Measurements from ENCODE around the gene ZNF830.
A peak's percentile ranks its signal among the peaks of the same experiment; 100 is the strongest.

Gene ZNF830

DNA sequence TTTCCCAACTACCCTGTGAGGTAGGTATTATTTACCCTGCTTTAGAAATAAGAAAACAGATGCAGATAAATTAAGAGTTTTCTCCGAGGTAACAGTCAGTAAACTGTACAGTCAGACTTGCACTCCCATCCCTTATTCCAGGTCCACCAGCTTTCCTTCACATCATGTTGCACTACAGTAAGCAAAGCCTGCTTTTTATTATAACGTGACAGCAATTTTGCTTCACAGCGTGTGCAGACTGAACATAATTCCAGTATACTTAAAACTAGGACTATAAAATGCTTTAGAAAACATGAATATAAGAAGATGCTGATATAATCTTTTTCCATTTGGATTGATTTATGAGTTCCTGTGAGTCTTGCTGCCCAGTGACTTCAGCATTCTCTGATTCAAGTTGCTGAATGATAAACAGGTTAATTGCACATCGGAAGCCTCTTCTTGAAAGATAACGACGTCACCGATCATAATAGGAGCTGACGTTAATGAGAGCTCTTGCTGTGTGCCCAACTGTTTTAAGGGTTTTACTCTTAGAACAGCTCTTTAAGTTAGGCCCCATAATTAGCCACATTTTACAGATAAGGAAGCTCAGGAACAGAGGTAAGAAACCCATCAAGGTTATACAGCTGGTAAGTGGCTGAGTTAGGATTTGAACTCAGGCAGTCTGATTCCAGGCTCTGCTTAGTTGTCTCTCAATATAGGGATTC is 20.4 kb downstream of the ZNF830 start:
- H3K9ac ChIP-seq (ENCODE audit: low read length), result peak overlapping the region; percentile 95
- peak overlapping the region; percentile 98 for H3K4me2 ChIP-seq (ENCODE audit: low read length)
- H4K5ac ChIP-seq (ENCODE audit: low read length), result no peak overlapping the region
- WGBS (ENCODE audit: extremely low coverage, insufficient coverage, low lambda C conversion rate), result no CpG with 5 or more reads among the region's 8 CpGs
- peaks cover 19% of the 10 kb centered on the region for H3K79me2 ChIP-seq (ENCODE audit: control insufficient read depth, insufficient read depth, low read length)
- no peak overlapping the region for H2BK5ac ChIP-seq (ENCODE audit: low read length)
- H3K27ac ChIP-seq (ENCODE audit: low read depth, low read length), result peak overlapping the region; percentile 99
- peak overlapping the region; percentile 20 for H2BK15ac ChIP-seq (replicated peaks; ENCODE audit: low read depth)
- no peaks in the 10 kb centered on the region for H3K27me3 ChIP-seq (ENCODE audit: insufficient read depth, low read length, poor library complexity)
- H3K79me1 ChIP-seq (ENCODE audit: low read length), result peaks cover 10% of the 10 kb centered on the region
- no peak overlapping the region for H4K8ac ChIP-seq (ENCODE audit: low read depth, low read length)
- peak overlapping the region; percentile 97 for H3K18ac ChIP-seq (ENCODE audit: low read length)
- DNase-seq, result peak; percentile 28
- peak overlapping the region; percentile 96 for H3K56ac ChIP-seq (ENCODE audit: low read length)
- H2BK120ac ChIP-seq (ENCODE audit: low read depth, low read length), result no peak overlapping the region
- no peaks in the 10 kb centered on the region for H3K4me1 ChIP-seq (ENCODE audit: control insufficient read depth, low read depth, low read length)
- H3K4me3 ChIP-seq (ENCODE audit: low read length), result peak overlapping the region; percentile 75
- peak overlapping the region; percentile 15 for H3K23ac ChIP-seq (ENCODE audit: low read length)
- peak overlapping the region; percentile 36 for H3K4ac ChIP-seq (ENCODE audit: low read depth, low read length)
- peaks cover 3% of the 10 kb centered on the region for H3K36me3 ChIP-seq (ENCODE audit: control insufficient read depth, insufficient read depth, low read length)
- H2AK5ac ChIP-seq (ENCODE audit: low read length), result no peak overlapping the region

DNA sequence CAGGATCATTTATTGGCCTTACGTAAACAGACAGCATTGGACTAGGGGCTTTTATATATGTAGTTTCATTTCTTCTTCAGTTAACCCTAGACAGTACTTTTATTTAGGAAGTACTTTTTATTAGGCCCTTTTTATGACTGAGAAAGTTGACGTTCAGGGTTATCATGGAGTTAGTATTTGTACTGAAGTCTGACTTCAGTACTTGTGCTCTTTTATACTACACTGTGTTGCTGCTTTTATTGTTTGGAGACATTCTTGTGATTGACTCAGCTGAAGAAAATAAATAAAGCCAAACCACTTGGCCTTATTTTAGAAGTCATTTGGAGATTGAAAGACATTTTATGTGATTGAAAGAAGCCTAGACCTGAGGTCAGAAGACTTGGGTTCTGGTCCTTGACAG is 25.9 kb downstream of the ZNF830 start:
- no peaks in the 10 kb centered on the region for H3K4me1 ChIP-seq (ENCODE audit: control insufficient read depth, low read depth, low read length)
- H3K4me2 ChIP-seq (ENCODE audit: low read length), result no peak overlapping the region
- no peaks in the 10 kb centered on the region for H3K27me3 ChIP-seq (ENCODE audit: insufficient read depth, low read length, poor library complexity)
- H3K56ac ChIP-seq (ENCODE audit: low read length), result no peak overlapping the region
- H4K5ac ChIP-seq (ENCODE audit: low read length), result no peak overlapping the region
- peaks cover 14% of the 10 kb centered on the region for H3K36me3 ChIP-seq (ENCODE audit: control insufficient read depth, insufficient read depth, low read length)
- H3K79me1 ChIP-seq (ENCODE audit: low read length), result peaks cover 8% of the 10 kb centered on the region
- no peak for DNase-seq
- no peak overlapping the region for H2BK5ac ChIP-seq (ENCODE audit: low read length)
- H3K18ac ChIP-seq (ENCODE audit: low read length), result no peak overlapping the region
- H2BK15ac ChIP-seq (replicated peaks; ENCODE audit: low read depth), result no peak overlapping the region
- no peak overlapping the region for H3K4ac ChIP-seq (ENCODE audit: low read depth, low read length)
- H2BK120ac ChIP-seq (ENCODE audit: low read depth, low read length), result no peak overlapping the region
- H3K4me3 ChIP-seq (ENCODE audit: low read length), result no peak overlapping the region
- H3K79me2 ChIP-seq (ENCODE audit: control insufficient read depth, insufficient read depth, low read length), result peaks cover 7% of the 10 kb centered on the region
- no peak overlapping the region for H3K27ac ChIP-seq (ENCODE audit: low read depth, low read length)
- no CpG with 5 or more reads among the region's 2 CpGs for WGBS (ENCODE audit: extremely low coverage, insufficient coverage, low lambda C conversion rate)
- no peak overlapping the region for H3K23ac ChIP-seq (ENCODE audit: low read length)
- H3K9ac ChIP-seq (ENCODE audit: low read length), result no peak overlapping the region
- H4K8ac ChIP-seq (ENCODE audit: low read depth, low read length), result no peak overlapping the region
- H2AK5ac ChIP-seq (ENCODE audit: low read length), result no peak overlapping the region

DNA sequence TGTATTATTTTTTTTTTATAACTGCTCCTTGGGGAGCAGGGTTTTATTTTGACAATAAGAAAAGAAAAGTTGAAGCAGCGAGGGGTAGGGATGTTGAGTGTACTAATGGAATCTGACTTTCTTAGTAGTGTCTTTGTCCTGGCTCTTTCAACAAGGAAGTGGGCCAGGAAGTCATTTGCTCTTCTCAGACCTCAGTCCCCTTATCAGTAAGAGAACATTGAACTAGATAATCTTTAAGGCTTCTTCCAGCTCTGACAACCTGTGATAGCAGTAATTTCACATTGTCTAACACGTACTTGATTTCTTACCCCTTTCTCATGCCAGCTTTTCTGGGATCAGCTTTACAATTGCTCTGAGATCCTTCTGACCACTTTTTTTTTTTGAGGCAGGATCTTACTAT is 27.3 kb downstream of the ZNF830 start:
- Histone ChIP-seq H3K27ac (ENCODE audit: low read depth, low read length) (no peak overlapping the region), H2BK15ac (replicated peaks; ENCODE audit: low read depth) (no peak overlapping the region), H3K27me3 (ENCODE audit: insufficient read depth, low read length, poor library complexity) (no peaks in the 10 kb centered on the region), H3K36me3 (ENCODE audit: control insufficient read depth, insufficient read depth, low read length) (peaks cover 17% of the 10 kb centered on the region), H3K4me2 (ENCODE audit: low read length) (no peak overlapping the region), H3K4ac (ENCODE audit: low read depth, low read length) (no peak overlapping the region), H4K5ac (ENCODE audit: low read length) (no peak overlapping the region), H3K4me3 (ENCODE audit: low read length) (no peak overlapping the region), H2BK120ac (ENCODE audit: low read depth, low read length) (no peak overlapping the region), H3K79me2 (ENCODE audit: control insufficient read depth, insufficient read depth, low read length) (no peaks in the 10 kb centered on the region), H3K23ac (ENCODE audit: low read length) (no peak overlapping the region), H3K4me1 (ENCODE audit: control insufficient read depth, low read depth, low read length) (no peaks in the 10 kb centered on the region), H3K56ac (ENCODE audit: low read length) (no peak overlapping the region), H2AK5ac (ENCODE audit: low read length) (no peak overlapping the region), H3K79me1 (ENCODE audit: low read length) (peaks cover 1% of the 10 kb centered on the region), H3K18ac (ENCODE audit: low read length) (no peak overlapping the region), H3K9ac (ENCODE audit: low read length) (no peak overlapping the region), H4K8ac (ENCODE audit: low read depth, low read length) (no peak overlapping the region), H2BK5ac (ENCODE audit: low read length) (no peak overlapping the region)
- DNase-seq, result no peak
- no CpG with 5 or more reads among the region's 2 CpGs for WGBS (ENCODE audit: extremely low coverage, insufficient coverage, low lambda C conversion rate)

DNA sequence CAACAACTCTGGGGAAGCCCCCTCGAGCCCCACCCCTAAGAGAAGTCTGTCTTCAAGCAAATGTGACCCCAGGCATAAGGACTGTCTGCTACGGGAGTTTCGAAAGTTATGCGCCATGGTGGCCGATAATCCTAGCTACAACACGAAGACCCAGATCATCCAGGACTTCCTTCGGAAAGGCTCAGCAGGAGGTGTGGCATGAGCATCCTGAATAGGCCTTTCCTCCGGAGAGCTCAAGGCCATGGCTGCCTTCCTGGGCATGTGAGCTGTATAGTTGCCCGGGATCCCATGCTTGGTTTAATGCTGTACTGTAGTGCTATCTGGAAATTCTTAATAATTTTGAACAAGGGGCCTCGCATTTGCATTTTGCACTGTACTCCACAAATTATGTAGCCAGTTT is 28.1 kb downstream of the ZNF830 start:
- Histone ChIP-seq H4K5ac (ENCODE audit: low read length) (no peak overlapping the region), H3K79me2 (ENCODE audit: control insufficient read depth, insufficient read depth, low read length) (no peaks in the 10 kb centered on the region), H3K56ac (ENCODE audit: low read length) (no peak overlapping the region), H3K4me3 (ENCODE audit: low read length) (no peak overlapping the region), H2BK120ac (ENCODE audit: low read depth, low read length) (no peak overlapping the region), H3K9ac (ENCODE audit: low read length) (no peak overlapping the region), H3K36me3 (ENCODE audit: control insufficient read depth, insufficient read depth, low read length) (peaks cover 23% of the 10 kb centered on the region), H2BK5ac (ENCODE audit: low read length) (no peak overlapping the region), H3K27me3 (ENCODE audit: insufficient read depth, low read length, poor library complexity) (no peaks in the 10 kb centered on the region), H4K8ac (ENCODE audit: low read depth, low read length) (no peak overlapping the region), H2BK15ac (replicated peaks; ENCODE audit: low read depth) (no peak overlapping the region), H3K4ac (ENCODE audit: low read depth, low read length) (no peak overlapping the region), H3K18ac (ENCODE audit: low read length) (no peak overlapping the region), H2AK5ac (ENCODE audit: low read length) (no peak overlapping the region), H3K27ac (ENCODE audit: low read depth, low read length) (no peak overlapping the region), H3K4me1 (ENCODE audit: control insufficient read depth, low read depth, low read length) (no peaks in the 10 kb centered on the region), H3K4me2 (ENCODE audit: low read length) (no peak overlapping the region), H3K79me1 (ENCODE audit: low read length) (peaks cover 1% of the 10 kb centered on the region), H3K23ac (ENCODE audit: low read length) (no peak overlapping the region)
- DNase-seq, result no peak
- no CpG with 5 or more reads among the region's 10 CpGs for WGBS (ENCODE audit: extremely low coverage, insufficient coverage, low lambda C conversion rate)

DNA sequence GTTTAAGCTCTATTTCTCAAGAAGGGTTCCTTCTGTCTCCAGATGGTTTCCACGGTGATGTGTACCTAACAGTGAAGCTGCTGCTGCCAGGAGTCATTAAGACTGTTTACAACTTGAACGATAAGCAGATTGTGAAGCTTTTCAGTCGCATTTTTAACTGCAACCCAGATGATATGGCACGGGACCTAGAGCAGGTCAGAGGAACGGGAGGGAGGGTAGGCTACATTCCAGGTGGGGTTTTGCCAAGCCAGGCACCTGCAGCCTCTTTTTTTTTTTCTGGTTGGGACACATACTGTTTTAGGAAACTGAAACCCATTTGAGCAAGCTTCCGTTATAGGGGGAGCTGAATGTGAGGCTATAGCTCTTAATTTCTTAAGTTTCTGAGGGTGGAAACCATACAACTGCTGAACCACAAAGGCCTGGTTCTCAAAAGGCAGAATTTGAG is 29.6 kb downstream of the ZNF830 start:
- H3K18ac ChIP-seq (ENCODE audit: low read length), result no peak overlapping the region
- no peaks in the 10 kb centered on the region for H3K27me3 ChIP-seq (ENCODE audit: insufficient read depth, low read length, poor library complexity)
- H2AK5ac ChIP-seq (ENCODE audit: low read length), result no peak overlapping the region
- H3K56ac ChIP-seq (ENCODE audit: low read length), result no peak overlapping the region
- WGBS (ENCODE audit: extremely low coverage, insufficient coverage, low lambda C conversion rate), result no CpG with 5 or more reads among the region's 6 CpGs
- H3K79me1 ChIP-seq (ENCODE audit: low read length), result peaks cover 1% of the 10 kb centered on the region
- H3K36me3 ChIP-seq (ENCODE audit: control insufficient read depth, insufficient read depth, low read length), result peaks cover 30% of the 10 kb centered on the region
- DNase-seq, result no peak
- H3K4me1 ChIP-seq (ENCODE audit: control insufficient read depth, low read depth, low read length), result no peaks in the 10 kb centered on the region
- no peak overlapping the region for H2BK15ac ChIP-seq (replicated peaks; ENCODE audit: low read depth)
- H2BK5ac ChIP-seq (ENCODE audit: low read length), result no peak overlapping the region
- no peaks in the 10 kb centered on the region for H3K79me2 ChIP-seq (ENCODE audit: control insufficient read depth, insufficient read depth, low read length)
- no peak overlapping the region for H3K4me2 ChIP-seq (ENCODE audit: low read length)
- H2BK120ac ChIP-seq (ENCODE audit: low read depth, low read length), result no peak overlapping the region
- H3K9ac ChIP-seq (ENCODE audit: low read length), result no peak overlapping the region
- H3K4ac ChIP-seq (ENCODE audit: low read depth, low read length), result no peak overlapping the region
- H3K27ac ChIP-seq (ENCODE audit: low read depth, low read length), result no peak overlapping the region
- H3K4me3 ChIP-seq (ENCODE audit: low read length), result no peak overlapping the region
- no peak overlapping the region for H4K8ac ChIP-seq (ENCODE audit: low read depth, low read length)
- no peak overlapping the region for H3K23ac ChIP-seq (ENCODE audit: low read length)
- no peak overlapping the region for H4K5ac ChIP-seq (ENCODE audit: low read length)

DNA sequence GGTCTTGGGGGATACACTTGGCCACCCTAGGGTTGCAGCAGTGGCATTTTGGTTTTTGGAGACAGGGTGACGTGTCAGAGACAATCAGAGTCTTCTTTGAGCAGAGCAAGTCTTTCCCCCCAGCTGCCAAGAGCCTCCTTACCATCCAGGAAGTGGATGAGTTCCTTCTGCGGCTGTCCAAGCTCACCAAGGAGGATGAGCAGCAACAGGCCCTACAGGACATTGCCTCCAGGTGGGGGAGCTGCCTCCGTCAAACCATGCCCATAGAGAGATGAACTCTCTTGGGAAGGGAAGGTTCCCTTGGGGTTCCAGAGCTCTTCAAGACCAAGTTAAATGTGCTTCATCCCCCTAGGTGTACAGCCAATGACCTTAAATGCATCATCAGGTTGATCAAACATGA is 30.3 kb downstream of the ZNF830 start:
- Histone ChIP-seq H4K5ac (ENCODE audit: low read length) (no peak overlapping the region), H2BK5ac (ENCODE audit: low read length) (no peak overlapping the region), H3K4me3 (ENCODE audit: low read length) (no peak overlapping the region), H3K4me1 (ENCODE audit: control insufficient read depth, low read depth, low read length) (no peaks in the 10 kb centered on the region), H3K27ac (ENCODE audit: low read depth, low read length) (no peak overlapping the region), H3K56ac (ENCODE audit: low read length) (no peak overlapping the region), H3K79me1 (ENCODE audit: low read length) (peaks cover 1% of the 10 kb centered on the region), H3K18ac (ENCODE audit: low read length) (no peak overlapping the region), H3K27me3 (ENCODE audit: insufficient read depth, low read length, poor library complexity) (no peaks in the 10 kb centered on the region), H4K8ac (ENCODE audit: low read depth, low read length) (no peak overlapping the region), H3K36me3 (ENCODE audit: control insufficient read depth, insufficient read depth, low read length) (peaks cover 34% of the 10 kb centered on the region), H3K23ac (ENCODE audit: low read length) (no peak overlapping the region), H2BK15ac (replicated peaks; ENCODE audit: low read depth) (no peak overlapping the region), H2AK5ac (ENCODE audit: low read length) (no peak overlapping the region), H3K4ac (ENCODE audit: low read depth, low read length) (no peak overlapping the region), H2BK120ac (ENCODE audit: low read depth, low read length) (no peak overlapping the region), H3K79me2 (ENCODE audit: control insufficient read depth, insufficient read depth, low read length) (no peaks in the 10 kb centered on the region), H3K9ac (ENCODE audit: low read length) (no peak overlapping the region), H3K4me2 (ENCODE audit: low read length) (no peak overlapping the region)
- DNase-seq, result no peak
- no CpG with 5 or more reads among the region's 3 CpGs for WGBS (ENCODE audit: extremely low coverage, insufficient coverage, low lambda C conversion rate)
